ENCODE results near the gene ARMC3.

The ARMC3 gene

GRCh38 chr10:23038172-23038571 is 110.3 kb downstream of the ARMC3 start:
- H3K27me3 ChIP-seq (replicated peaks), result no peaks in the 10 kb centered on the region
- no peaks in the 10 kb centered on the region for H3K36me3 ChIP-seq (replicated peaks)
- in situ Hi-C loops (cut with HindIII; ENCODE audit: low pct_ligation_motif_present, low sequenced_read_pairs), result no loop called here
- no peak overlapping the region for H3K27ac ChIP-seq
- no peak overlapping the region for H3K4me3 ChIP-seq (ENCODE audit: low read depth, low read length)
- DNase-seq, result no peak
- no peak for TF ChIP-seq CTCF (IDR thresholded peaks at IDR 0.05; ENCODE audit: low read depth, low read length, missing control alignments)

- Histone ChIP-seq H3K36me3 (replicated peaks) (no peaks in the 10 kb centered on the region), H3K4me3 (ENCODE audit: low read depth, low read length) (no peak overlapping the region), H3K27ac (no peak overlapping the region), H3K27me3 (replicated peaks) (no peaks in the 10 kb centered on the region)
- in situ Hi-C loops (cut with HindIII; ENCODE audit: low pct_ligation_motif_present, low sequenced_read_pairs), result no loop called here
- DNase-seq, result no peak
- no peak for TF ChIP-seq CTCF (IDR thresholded peaks at IDR 0.05; ENCODE audit: low read depth, low read length, missing control alignments)
Observed at GRCh38 chr10:23040002-23040401, 112.1 kb downstream of the ARMC3 start.

GRCh38 chr10:23046027-23046426 is 118.2 kb downstream of the ARMC3 start:
- peaks cover 2% of the 10 kb centered on the region for H3K27me3 ChIP-seq (replicated peaks)
- no peak overlapping the region for H3K4me3 ChIP-seq (ENCODE audit: low read depth, low read length)
- H3K27ac ChIP-seq, result no peak overlapping the region
- in situ Hi-C loops (cut with HindIII; ENCODE audit: low pct_ligation_motif_present, low sequenced_read_pairs), result no loop called here
- no peak for TF ChIP-seq CTCF (IDR thresholded peaks at IDR 0.05; ENCODE audit: low read depth, low read length, missing control alignments)
- no peaks in the 10 kb centered on the region for H3K36me3 ChIP-seq (replicated peaks)
- no peak for DNase-seq

- in situ Hi-C loops (cut with HindIII; ENCODE audit: low pct_ligation_motif_present, low sequenced_read_pairs), result no loop called here
- no peak for TF ChIP-seq CTCF (IDR thresholded peaks at IDR 0.05; ENCODE audit: low read depth, low read length, missing control alignments)
- Histone ChIP-seq H3K36me3 (replicated peaks) (no peaks in the 10 kb centered on the region), H3K27me3 (replicated peaks) (peaks cover 2% of the 10 kb centered on the region), H3K27ac (no peak overlapping the region), H3K4me3 (ENCODE audit: low read depth, low read length) (no peak overlapping the region)
- no peak for DNase-seq
Observed at GRCh38 chr10:23047201-23048050, 119.6 kb downstream of the ARMC3 start.

GRCh38 chr10:23048191-23048590 is 120.3 kb downstream of the ARMC3 start:
- Histone ChIP-seq H3K27ac (no peak overlapping the region), H3K36me3 (replicated peaks) (no peaks in the 10 kb centered on the region), H3K27me3 (replicated peaks) (peaks cover 2% of the 10 kb centered on the region), H3K4me3 (ENCODE audit: low read depth, low read length) (no peak overlapping the region)
- TF ChIP-seq CTCF (IDR thresholded peaks at IDR 0.05; ENCODE audit: low read depth, low read length, missing control alignments), result no peak
- in situ Hi-C loops (cut with HindIII; ENCODE audit: low pct_ligation_motif_present, low sequenced_read_pairs), result no loop called here
- no peak for DNase-seq

- H3K27me3 ChIP-seq (replicated peaks), result peaks cover 2% of the 10 kb centered on the region
- no peaks in the 10 kb centered on the region for H3K36me3 ChIP-seq (replicated peaks)
- TF ChIP-seq CTCF (IDR thresholded peaks at IDR 0.05; ENCODE audit: low read depth, low read length, missing control alignments), result no peak
- in situ Hi-C loops (cut with HindIII; ENCODE audit: low pct_ligation_motif_present, low sequenced_read_pairs), result no loop called here
- H3K27ac ChIP-seq, result no peak overlapping the region
- no peak overlapping the region for H3K4me3 ChIP-seq (ENCODE audit: low read depth, low read length)
- DNase-seq, result no peak
Observed at GRCh38 chr10:23051278-23051677, 123.4 kb downstream of the ARMC3 start.

All from brain microvascular endothelial cell (primary cell).